Peyer's patch (tissue), 4 donors: ENCODE results near the gene RGS19. TPM values are rescaled to one million over a fixed set of nuclear protein-coding genes. Genes with fewer than 3 reads are reported as not detected.
"Not testable (repeated sequence)": the region's sequence is repeated elsewhere in the genome, so short reads cannot be mapped to it uniquely, and the experiment has no call there.

Source experiments
- DNase-seq, 3 donors: peaks; one replicate each; pipeline ENCODE4 v3.0.0-alpha.2; 2017 to 2019
- H3K27ac ChIP-seq, 4 donors: fragments of 200-600 bp; sonication (generic); one replicate each; pipeline ENCODE4 v1.5.1; 2016 to 2019
- H3K27me3 ChIP-seq, 2 donors: fragments of 200-600 bp; sonication (generic); one replicate each; pipeline ENCODE4 v1.5.1; 2019
- H3K36me3 ChIP-seq, 3 donors: fragments of 200-600 bp; sonication (generic); one replicate each; pipeline ENCODE4 v1.5.1; 2016 to 2019
- H3K4me1 ChIP-seq, 4 donors: fragments of 200-600 bp; sonication (generic); one replicate each; pipeline ENCODE4 v1.5.1; 2016 to 2019
- H3K4me3 ChIP-seq, 4 donors: fragments of 200-600 bp; sonication (generic); 1 replicate in 3 of 4; 2 replicates in 1 of 4; pipeline ENCODE4 v1.5.1; 2016 to 2019; ENCODE audit warnings: mild to moderate bottlenecking in 1 of 4
- H3K9me3 ChIP-seq, 4 donors: fragments of 200-600 bp; sonication (generic); one replicate each; pipeline ENCODE4 v1.5.1; 2016 to 2019; ENCODE audit warnings: mild to moderate bottlenecking in 1 of 4
- POLR2A ChIP-seq, 2 donors: fragments of 450-650 bp; IDR thresholded peaks; one replicate each; pipeline ENCODE4 v1.5.1; 2017; ENCODE audit warnings: antibody characterized with exemption in 2 of 2, mild to moderate bottlenecking in 2 of 2, moderate library complexity in 2 of 2
- total RNA-seq, 4 donors: library from RNA; depleted of rRNA; stranded (reverse); fragments of >200 nt; gene quantifications; one replicate each; pipeline ENCODE4 v1.1.0, GENCODE V29; 2016
- TF ChIP-seq, protein P1 (sequence below), 6 experiments: fragments of 450-650 bp in 4 of 6; fragments of 200-600 bp in 2 of 6; sonication (generic) in 1 of 6; IDR thresholded peaks; one replicate each; pipeline ENCODE4 v1.5.1; 2017 to 2019; ENCODE audit warnings: antibody characterized with exemption in 6 of 6, mild to moderate bottlenecking in 3 of 6, moderate library complexity in 1 of 6

The RGS19 gene, protein sequence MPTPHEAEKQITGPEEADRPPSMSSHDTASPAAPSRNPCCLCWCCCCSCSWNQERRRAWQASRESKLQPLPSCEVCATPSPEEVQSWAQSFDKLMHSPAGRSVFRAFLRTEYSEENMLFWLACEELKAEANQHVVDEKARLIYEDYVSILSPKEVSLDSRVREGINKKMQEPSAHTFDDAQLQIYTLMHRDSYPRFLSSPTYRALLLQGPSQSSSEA
- total RNA-seq = 10 to 100 TPM in 1 of 4 donors, 1 to 10 TPM in 3; 3.3 to 39.6 (median 6.8) TPM

DNA sequence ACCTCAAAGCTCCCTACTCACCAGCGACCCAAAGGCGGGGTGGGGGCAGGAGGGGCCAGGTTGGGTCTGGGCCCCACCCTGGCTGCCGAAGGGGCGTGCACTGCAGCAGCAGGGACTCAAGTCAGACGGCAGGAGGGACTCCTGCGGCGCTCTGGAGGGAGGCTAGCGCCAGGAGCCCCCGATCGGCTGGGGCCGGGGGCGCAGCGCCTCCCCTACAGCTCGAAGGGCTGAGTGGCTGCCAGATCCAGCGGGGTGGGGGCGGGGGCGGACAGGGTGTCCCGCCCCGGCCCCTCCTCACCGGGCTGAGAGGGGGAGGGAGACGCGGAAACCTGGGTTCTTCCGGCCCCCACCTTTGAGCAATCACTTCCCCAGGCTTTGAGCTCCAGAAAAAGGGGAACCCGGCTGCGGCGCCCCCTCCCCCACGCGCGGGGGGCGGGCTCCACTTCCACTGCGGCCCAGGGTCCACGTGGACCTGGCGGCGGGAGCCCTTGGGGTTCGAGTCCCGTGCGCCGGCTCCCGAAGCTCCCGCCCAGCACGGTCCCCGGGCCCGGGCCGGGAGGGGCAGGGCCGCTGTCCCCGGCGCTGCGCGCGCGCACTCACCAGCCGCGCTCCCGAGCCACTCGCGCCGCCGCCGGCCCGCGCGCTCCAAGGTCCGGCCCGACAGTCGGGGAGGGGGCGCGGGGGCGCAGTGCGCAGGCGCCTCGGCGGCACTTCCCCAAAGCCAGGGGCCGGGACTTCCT lies at the start of gene RGS19:
TSS of gene RGS19 (minus strand) at position 246 of the 740 bp plus-strand sequence. CDS start 2,632 bp downstream, outside the sequence.
- no peak for TF ChIP-seq POLR2A (IDR thresholded peaks at IDR 0.05)
- TF ChIP-seq, protein P1, sequence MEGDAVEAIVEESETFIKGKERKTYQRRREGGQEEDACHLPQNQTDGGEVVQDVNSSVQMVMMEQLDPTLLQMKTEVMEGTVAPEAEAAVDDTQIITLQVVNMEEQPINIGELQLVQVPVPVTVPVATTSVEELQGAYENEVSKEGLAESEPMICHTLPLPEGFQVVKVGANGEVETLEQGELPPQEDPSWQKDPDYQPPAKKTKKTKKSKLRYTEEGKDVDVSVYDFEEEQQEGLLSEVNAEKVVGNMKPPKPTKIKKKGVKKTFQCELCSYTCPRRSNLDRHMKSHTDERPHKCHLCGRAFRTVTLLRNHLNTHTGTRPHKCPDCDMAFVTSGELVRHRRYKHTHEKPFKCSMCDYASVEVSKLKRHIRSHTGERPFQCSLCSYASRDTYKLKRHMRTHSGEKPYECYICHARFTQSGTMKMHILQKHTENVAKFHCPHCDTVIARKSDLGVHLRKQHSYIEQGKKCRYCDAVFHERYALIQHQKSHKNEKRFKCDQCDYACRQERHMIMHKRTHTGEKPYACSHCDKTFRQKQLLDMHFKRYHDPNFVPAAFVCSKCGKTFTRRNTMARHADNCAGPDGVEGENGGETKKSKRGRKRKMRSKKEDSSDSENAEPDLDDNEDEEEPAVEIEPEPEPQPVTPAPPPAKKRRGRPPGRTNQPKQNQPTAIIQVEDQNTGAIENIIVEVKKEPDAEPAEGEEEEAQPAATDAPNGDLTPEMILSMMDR (IDR thresholded peaks at IDR 0.05) = no peak
- Histone ChIP-seq H3K4me3 (peak within 1 kb of the TSS; percentile 63 to 81 (median 75)), H3K4me1 (peaks cover 0 to 39% (median 22%) of the 10 kb centered on the region in 4 donors), H3K36me3 (peaks cover 0 to 7% (median 0%) of the 10 kb centered on the region in 3 donors), H3K27ac (peak within 1 kb of the TSS; percentile 73 to 95 (median 82)), H3K27me3 (peaks cover 0 to 9% of the 10 kb centered on the region in 2 donors), H3K9me3 (no peaks in the 10 kb centered on the region)
- peak; percentile 71 to 94 (median 93) for DNase-seq

DNA sequence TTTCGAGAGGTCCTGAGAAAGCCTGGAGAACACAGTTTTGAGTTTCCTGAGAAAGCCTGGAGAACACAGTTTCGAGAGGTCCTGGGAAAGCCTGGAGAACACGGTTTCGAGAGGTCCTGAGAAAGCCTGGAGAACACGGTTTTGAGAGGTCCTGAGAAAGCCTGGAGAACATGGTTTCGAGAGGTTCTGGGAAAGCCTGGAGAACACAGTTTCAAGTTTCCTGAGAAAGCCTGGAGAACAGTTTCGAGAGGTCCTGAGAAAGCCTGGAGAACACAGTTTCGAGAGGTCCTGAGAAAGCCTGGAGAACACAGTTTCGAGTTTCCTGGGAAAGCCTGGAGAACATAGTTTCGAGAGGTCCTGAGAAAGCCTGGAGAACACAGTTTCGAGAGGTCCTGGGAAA lies 44.2 kb upstream of the RGS19 start:
- not testable (repeated sequence) for H3K4me3 ChIP-seq, H3K27ac ChIP-seq, H3K27me3 ChIP-seq, H3K9me3 ChIP-seq, H3K36me3 ChIP-seq, DNase-seq, H3K4me1 ChIP-seq

DNA sequence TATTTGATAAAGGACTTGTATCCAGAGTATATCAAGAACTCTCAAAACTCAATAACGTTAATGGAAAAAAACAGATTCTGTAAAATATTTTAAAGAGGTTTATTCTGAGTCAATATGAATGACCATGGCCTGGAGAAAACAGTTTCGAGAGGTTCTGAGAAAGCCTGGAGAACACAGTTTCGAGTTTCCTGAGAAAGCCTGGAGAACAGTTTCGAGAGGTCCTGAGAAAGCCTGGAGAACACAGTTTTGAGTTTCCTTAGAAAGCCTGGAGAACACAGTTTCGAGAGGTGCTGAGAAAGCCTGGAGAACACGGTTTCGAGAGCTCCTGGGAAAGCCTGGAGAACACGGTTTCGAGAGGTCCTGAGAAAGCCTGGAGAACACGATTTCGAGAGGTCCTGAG lies 43.6 kb upstream of the RGS19 start:
- H3K4me3 ChIP-seq, DNase-seq, H3K27ac ChIP-seq, H3K4me1 ChIP-seq, H3K27me3 ChIP-seq, H3K36me3 ChIP-seq, H3K9me3 ChIP-seq: not testable (repeated sequence)

DNA sequence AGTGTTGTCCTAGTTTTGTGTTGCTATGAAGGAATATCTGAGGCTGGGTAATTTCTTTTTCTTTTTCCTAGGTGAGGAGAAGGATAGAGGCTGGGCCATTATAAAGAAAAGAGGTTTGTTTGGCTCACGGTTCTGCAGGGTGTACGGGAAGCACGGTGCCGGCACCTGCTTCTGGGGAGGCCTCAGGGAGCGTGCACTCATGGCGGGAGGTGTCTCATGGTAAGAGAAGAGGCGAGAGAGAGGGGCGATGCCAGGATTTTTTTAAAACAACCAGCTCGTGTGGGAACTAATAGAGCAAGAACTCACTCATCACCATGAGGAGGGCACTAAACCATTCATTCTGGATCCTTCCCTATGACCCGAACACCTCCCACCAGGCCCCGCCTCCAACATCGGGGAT lies 42.3 kb upstream of the RGS19 start:
- Histone ChIP-seq H3K27me3 (no peaks in the 10 kb centered on the region), H3K4me3 (no peak overlapping the region), H3K36me3 (no peaks in the 10 kb centered on the region), H3K27ac (no peak overlapping the region), H3K4me1 (peaks cover 0 to 5% (median 0%) of the 10 kb centered on the region in 4 donors), H3K9me3 (no peaks in the 10 kb centered on the region)
- TF ChIP-seq, protein P1 (IDR thresholded peaks at IDR 0.05) = no peak
- TF ChIP-seq POLR2A (IDR thresholded peaks at IDR 0.05) = no peak
- peak in 2 of 3 donors; percentile 13 to 36 for DNase-seq

DNA sequence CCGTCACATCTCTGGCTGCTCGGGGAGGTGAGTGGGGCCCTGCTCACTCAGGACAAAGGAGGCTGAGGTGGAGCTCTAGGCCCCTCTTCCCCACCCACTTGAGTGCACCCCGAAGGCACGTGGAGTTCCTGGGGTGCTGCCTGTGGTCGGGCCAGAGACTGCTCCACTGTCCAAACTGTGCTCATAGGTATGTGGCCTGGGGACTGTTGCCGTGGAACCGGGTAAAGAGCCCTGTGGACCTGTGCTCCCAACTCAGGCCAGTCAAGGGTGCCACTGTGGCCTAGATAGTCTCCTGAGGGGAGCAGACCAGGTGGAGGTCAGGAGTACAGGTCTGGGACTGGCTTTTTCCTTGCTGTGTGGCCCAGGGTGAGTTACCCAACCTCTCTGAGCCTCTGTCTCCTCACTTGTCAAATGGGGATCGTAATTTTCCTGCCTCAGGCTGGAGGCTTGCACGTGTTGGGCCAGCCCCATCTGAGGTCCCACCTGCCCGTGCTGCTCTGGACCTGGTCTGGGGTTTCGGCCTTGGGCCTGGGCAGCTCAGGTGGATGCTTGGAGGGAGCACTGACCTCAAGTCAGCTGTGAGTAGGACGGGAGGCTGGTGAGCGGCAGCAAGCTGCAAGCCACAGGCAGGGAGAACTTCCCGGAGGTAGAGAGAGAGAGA lies 40.5 kb upstream of the RGS19 start:
- H3K9me3 ChIP-seq = no peaks in the 10 kb centered on the region
- H3K4me1 ChIP-seq = peaks cover 0 to 5% (median 0%) of the 10 kb centered on the region in 4 donors
- no peak for TF ChIP-seq POLR2A (IDR thresholded peaks at IDR 0.05)
- TF ChIP-seq, protein P1 (IDR thresholded peaks at IDR 0.05) = no peak
- H3K27ac ChIP-seq = peak overlapping the region in 1 of 4 donors; percentile 25
- no peaks in the 10 kb centered on the region for H3K27me3 ChIP-seq
- DNase-seq = peak; percentile 14 to 47 (median 41)
- H3K36me3 ChIP-seq = no peaks in the 10 kb centered on the region
- H3K4me3 ChIP-seq = no peak overlapping the region

DNA sequence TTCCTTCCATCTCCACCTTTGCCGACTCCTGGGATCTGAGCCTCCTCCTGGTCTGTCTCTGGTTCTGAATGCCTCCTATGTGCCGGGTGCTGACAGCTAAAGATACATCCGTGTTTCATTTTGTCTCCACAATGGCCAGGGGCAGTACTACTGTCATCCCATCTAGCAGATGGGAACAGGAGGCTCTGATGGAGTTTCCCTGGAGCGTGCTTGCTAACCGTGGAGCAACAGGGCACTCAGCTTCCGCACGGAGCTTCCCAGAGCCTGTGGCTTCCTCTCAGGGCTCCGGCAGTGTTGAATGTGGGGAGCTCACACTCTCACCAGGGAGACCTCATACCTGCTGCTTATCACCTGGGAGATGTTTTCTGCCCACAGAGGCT lies 40.0 kb upstream of the RGS19 start:
- Histone ChIP-seq H3K27ac (no peak overlapping the region), H3K4me1 (peaks cover 0 to 5% (median 0%) of the 10 kb centered on the region in 4 donors), H3K36me3 (no peaks in the 10 kb centered on the region), H3K27me3 (no peaks in the 10 kb centered on the region), H3K4me3 (no peak overlapping the region), H3K9me3 (no peaks in the 10 kb centered on the region)
- no peak for TF ChIP-seq POLR2A (IDR thresholded peaks at IDR 0.05)
- TF ChIP-seq, protein P1 (IDR thresholded peaks at IDR 0.05) = no peak
- DNase-seq = peak in 1 of 3 donors; percentile 25

DNA sequence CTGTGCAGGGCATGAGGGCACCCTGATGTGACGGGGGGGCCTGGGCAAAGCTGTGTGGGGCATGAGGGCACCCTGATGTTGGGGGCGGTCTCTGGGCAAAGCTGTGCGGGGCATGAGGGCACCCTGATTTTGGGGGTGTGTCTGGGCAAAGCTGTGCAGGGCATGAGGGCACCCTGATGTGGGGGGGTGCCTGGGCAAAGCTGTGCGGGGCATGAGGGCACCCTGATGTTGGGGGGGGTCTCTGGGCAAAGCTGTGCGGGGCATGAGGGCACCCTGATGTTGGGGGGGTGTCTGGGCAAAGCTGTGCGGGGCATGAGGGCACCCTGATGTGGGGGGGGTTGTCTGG lies 38.1 kb upstream of the RGS19 start:
- not testable (repeated sequence) for H3K4me1 ChIP-seq, H3K27ac ChIP-seq, H3K27me3 ChIP-seq, H3K36me3 ChIP-seq, H3K9me3 ChIP-seq, H3K4me3 ChIP-seq
- peak in 1 of 3 donors; percentile 29 for DNase-seq
